ENCODE measurements around the gene ACKR3. TPM values are rescaled to one million over a fixed set of nuclear protein-coding genes. Genes with fewer than 3 reads are reported as not detected.

ACKR3 gene
- total and polyA plus RNA-seq, 12 donors, result 1.1 to 12.8 (median 1.9) TPM

DNA sequence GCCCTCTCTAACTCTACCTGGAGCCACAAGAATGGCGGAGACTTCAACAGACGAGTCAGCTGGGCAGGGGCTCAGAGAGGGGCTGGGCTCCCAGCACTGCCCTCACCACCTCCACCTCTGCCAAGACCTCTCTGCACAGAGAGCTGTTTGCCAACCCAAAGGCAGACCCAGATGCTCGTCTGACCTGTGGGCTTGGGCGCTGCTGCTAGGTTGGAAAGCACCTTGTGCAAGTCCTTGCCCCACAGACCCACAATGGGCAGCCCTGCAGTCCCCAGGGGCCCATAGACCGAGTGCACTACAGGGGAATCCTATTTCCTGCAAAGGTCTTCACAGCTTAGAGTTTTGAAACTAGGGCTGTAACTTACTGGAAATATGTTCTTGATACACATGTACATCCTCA is 13.3 kb downstream of the ACKR3 start:
- DNase-seq, result no peak
- intact Hi-C loops (cut with DNase I), result no loop called here
- no peaks in the 10 kb centered on the region for H3K9me3 ChIP-seq (replicated peaks in 1 of 3)
- no peaks in the 10 kb centered on the region for H3K27me3 ChIP-seq
- no peak overlapping the region for H3K4me3 ChIP-seq
- TF ChIP-seq CTCF (IDR thresholded peaks at IDR 0.05), result no peak
- TF ChIP-seq POLR2A (IDR thresholded peaks at IDR 0.05), result no peak
- no peaks in the 10 kb centered on the region for H3K36me3 ChIP-seq (replicated peaks in 1 of 2)
- WGBS, 4 donors, result 80 to 85% (median 81%) methylated on average over 4 to 5 of the region's 5 CpGs; no CpG with 5 or more reads in 1 of the 4 donors
- H3K27ac ChIP-seq, result no peak overlapping the region
- H3K4me1 ChIP-seq (replicated peaks in 1 of 2), result no peaks in the 10 kb centered on the region

DNA sequence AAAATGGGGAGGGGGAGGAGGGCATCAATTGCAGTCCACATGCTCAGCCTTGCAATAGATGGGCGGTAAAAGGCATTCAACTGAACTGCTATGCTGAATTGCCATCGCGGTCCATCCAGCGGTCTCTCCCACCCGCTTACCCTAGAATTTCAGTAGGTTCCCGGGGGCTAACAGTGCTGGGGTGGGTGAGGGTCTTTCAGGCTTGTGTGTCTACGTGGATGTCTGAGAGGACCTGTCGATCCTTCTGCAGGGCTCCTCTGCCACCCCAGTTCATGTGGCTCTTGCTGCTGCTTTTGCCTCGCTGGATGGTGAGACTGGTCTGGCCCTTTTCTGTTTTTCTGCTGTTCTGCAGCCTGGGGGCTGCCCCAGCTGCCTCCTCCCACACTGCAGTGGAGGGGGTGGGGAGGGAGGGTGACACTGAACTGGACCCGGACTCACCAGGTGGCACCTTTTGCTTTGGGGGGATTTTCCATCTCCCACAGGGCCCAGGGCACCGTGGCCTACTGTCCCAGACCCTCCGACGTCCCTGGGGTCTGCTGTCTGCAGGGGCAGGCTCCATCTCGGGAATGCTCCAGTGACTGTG is 14.1 kb downstream of the ACKR3 start:
- Histone ChIP-seq H3K9me3 (replicated peaks in 1 of 3) (no peaks in the 10 kb centered on the region), H3K4me1 (replicated peaks in 1 of 2) (no peaks in the 10 kb centered on the region), H3K36me3 (replicated peaks in 1 of 2) (no peaks in the 10 kb centered on the region), H3K27ac (no peak overlapping the region), H3K4me3 (no peak overlapping the region), H3K27me3 (no peaks in the 10 kb centered on the region)
- TF ChIP-seq POLR2A (IDR thresholded peaks at IDR 0.05) (no peak), CTCF (IDR thresholded peaks at IDR 0.05) (no peak)
- WGBS, 4 donors, result 89 to 94% (median 91%) methylated on average over 10 to 14 of the region's 14 CpGs
- intact Hi-C loops (cut with DNase I), result no loop called here
- no peak for DNase-seq

GRCh38 chr2:236584521-236585384 is 15.1 kb downstream of the ACKR3 start:
- intact Hi-C loops (cut with DNase I), result no loop called here
- no peaks in the 10 kb centered on the region for H3K9me3 ChIP-seq (replicated peaks in 1 of 3)
- no peak overlapping the region for H3K4me3 ChIP-seq
- DNase-seq, result no peak
- H3K27ac ChIP-seq, result no peak overlapping the region
- TF ChIP-seq POLR2A (IDR thresholded peaks at IDR 0.05), result no peak
- TF ChIP-seq CTCF (IDR thresholded peaks at IDR 0.05), result no peak
- WGBS, 4 donors, result 81 to 92% (median 88%) methylated on average over 14 to 16 of the region's 16 CpGs
- no peaks in the 10 kb centered on the region for H3K27me3 ChIP-seq
- H3K36me3 ChIP-seq (replicated peaks in 1 of 2), result no peaks in the 10 kb centered on the region
- H3K4me1 ChIP-seq (replicated peaks in 1 of 2), result no peaks in the 10 kb centered on the region

GRCh38 chr2:236585966-236586365 is 16.3 kb downstream of the ACKR3 start:
- no peaks in the 10 kb centered on the region for H3K4me1 ChIP-seq (replicated peaks in 1 of 2)
- intact Hi-C loops (cut with DNase I), result no loop called here
- no peaks in the 10 kb centered on the region for H3K27me3 ChIP-seq
- no peak for DNase-seq
- H3K27ac ChIP-seq, result no peak overlapping the region
- H3K36me3 ChIP-seq (replicated peaks in 1 of 2), result no peaks in the 10 kb centered on the region
- WGBS, 4 donors, result 82 to 91% (median 85%) methylated on average over 5 of the region's 5 CpGs
- H3K4me3 ChIP-seq, result no peak overlapping the region
- no peak for TF ChIP-seq POLR2A (IDR thresholded peaks at IDR 0.05)
- TF ChIP-seq CTCF (IDR thresholded peaks at IDR 0.05), result no peak
- H3K9me3 ChIP-seq (replicated peaks in 1 of 3), result no peaks in the 10 kb centered on the region
